SK-N-SH (cell line): ENCODE measurements around the gene AFMID. TPM values are rescaled to one million over a fixed set of nuclear protein-coding genes. Genes with fewer than 3 reads are reported as not detected.

ENCODE experiments used
- polyA plus RNA-seq, 3 experiments: library from polyadenylated mRNA; depleted of rRNA; stranded (reverse); fragments of >200 nt; gene quantifications; 2 replicates each; pipeline ENCODE4 v1.2.3, GENCODE V29; 2012
- small RNA-seq, 7 experiments: library from RNA; depleted of rRNA; stranded (forward); fragments of <200 nt; gene quantifications; one replicate each; pipeline ENCODE3, GENCODE V24; 2012

The AFMID gene
- polyA plus RNA-seq, 1 of the 3 experiments (the other 2 are of a cell fraction), result 44.4 TPM

Small RNA genes lying within 50 kb of the gene (small RNA-seq; reads per million reads assigned to genes)
- gene AC087645.1, result 0 to 1.1 (median 0) reads per million in 7 experiments

Other genes with a start within 250 kb of the AFMID start
- gene TNRC6C, start 228.7 kb upstream of the AFMID start, polyA plus RNA-seq (2012; rRNA removed), result 1.6 and 2.2 TPM in 2 replicates
- 3.8 and 5.5 TPM in 2 replicates for gene TMC6, start 58.6 kb upstream of the AFMID start, polyA plus RNA-seq (2012; rRNA removed)
- gene TMC8, start 56.6 kb upstream of the AFMID start, polyA plus RNA-seq (2012; rRNA removed), result 0.15 and 0.18 TPM in 2 replicates
- gene C17orf99, start 41.0 kb upstream of the AFMID start, polyA plus RNA-seq (2012; rRNA removed), result not detected in 2 replicates
- 160 and 181 TPM in 2 replicates for gene SYNGR2, start 18.8 kb upstream of the AFMID start, polyA plus RNA-seq (2012; rRNA removed)
- gene TK1, start 310 bp upstream of the AFMID start, polyA plus RNA-seq (2012; rRNA removed), result 70.7 and 112 TPM in 2 replicates
- 23.5 and 31.4 TPM in 2 replicates for gene BIRC5, start 26.9 kb downstream of the AFMID start, polyA plus RNA-seq (2012; rRNA removed)
- not detected in 2 replicates for gene TMEM235, start 44.3 kb downstream of the AFMID start, polyA plus RNA-seq (2012; rRNA removed)
- 24.9 and 26.1 TPM in 2 replicates for gene SOCS3, start 172.7 kb downstream of the AFMID start, polyA plus RNA-seq (2012; rRNA removed)
- gene PGS1, start 191.3 kb downstream of the AFMID start, polyA plus RNA-seq (2012; rRNA removed), result 88.4 and 106 TPM in 2 replicates